Measurements from ENCODE around the gene TNKS2.
A peak's percentile ranks its signal among the peaks of the same experiment; 100 is the strongest.

TNKS2 gene

GRCh38 chr10:91864099-91864498 lies 65.9 kb downstream of the TNKS2 start:
- no peak for TF ChIP-seq CTCF (IDR thresholded peaks at IDR 0.05)
- H3K4me3 ChIP-seq = no peak overlapping the region
- DNase-seq (ENCODE audit: low spot score) = no peak
- H3K27ac ChIP-seq = no peak overlapping the region

- no peak for TF ChIP-seq CTCF (IDR thresholded peaks at IDR 0.05)
- no peak overlapping the region for H3K4me3 ChIP-seq
- no peak overlapping the region for H3K27ac ChIP-seq
- DNase-seq (ENCODE audit: low spot score) = no peak
Measured at GRCh38 chr10:91864744-91865143, 66.5 kb downstream of the TNKS2 start.

- no peak for TF ChIP-seq CTCF (IDR thresholded peaks at IDR 0.05)
- no peak for DNase-seq (ENCODE audit: low spot score)
- no peak overlapping the region for H3K27ac ChIP-seq
Measured at GRCh38 chr10:91865562-91866081, 67.4 kb downstream of the TNKS2 start.

GRCh38 chr10:91875156-91875555 lies 76.9 kb downstream of the TNKS2 start:
- no peak overlapping the region for H3K27ac ChIP-seq
- no peak for DNase-seq (ENCODE audit: low spot score)
- no peak overlapping the region for H3K4me3 ChIP-seq
- TF ChIP-seq CTCF (IDR thresholded peaks at IDR 0.05) = no peak

More at GRCh38 chr10:91865562-91866081, 67.4 kb downstream of the TNKS2 start:
- H3K4me3 ChIP-seq = no peak overlapping the region

- H3K4me3 ChIP-seq = no peak overlapping the region
- no peak for DNase-seq (ENCODE audit: low spot score)
- no peak overlapping the region for H3K27ac ChIP-seq
- no peak for TF ChIP-seq CTCF (IDR thresholded peaks at IDR 0.05)
Measured at GRCh38 chr10:91875779-91876178, 77.6 kb downstream of the TNKS2 start.

- Histone ChIP-seq H3K4me3 (no peak overlapping the region), H3K27ac (peak overlapping the region in 1 of 2 donors; percentile 46)
- DNase-seq (ENCODE audit: low spot score) = no peak
- no peak for TF ChIP-seq CTCF (IDR thresholded peaks at IDR 0.05)
Measured at GRCh38 chr10:91879515-91880170, 81.4 kb downstream of the TNKS2 start.

GRCh38 chr10:91880310-91880709 lies 82.1 kb downstream of the TNKS2 start:
- DNase-seq (ENCODE audit: low spot score) = no peak
- TF ChIP-seq CTCF (IDR thresholded peaks at IDR 0.05) = no peak
- H3K4me3 ChIP-seq = no peak overlapping the region
- peak overlapping the region in 1 of 2 donors; percentile 46 for H3K27ac ChIP-seq
